Body of pancreas (tissue), 4 donors: ENCODE data around the gene AMMECR1L.

Source experiments
- POLR2A ChIP-seq, 3 donors: fragments of 450-650 bp; IDR thresholded peaks; one replicate each; pipeline ENCODE4 v1.6.1; 2016; ENCODE audit warnings: antibody characterized with exemption in 3 of 3, mild to moderate bottlenecking in 2 of 3
- TF ChIP-seq, protein P1 (sequence below), 7 experiments: fragments of 450-650 bp in 4 of 7; fragments of 200-600 bp in 3 of 7; sonication (generic) in 3 of 7; IDR thresholded peaks; one replicate each; pipeline ENCODE4 v1.5.1; 2016 to 2019; ENCODE audit warnings: antibody characterized with exemption in 7 of 7

DNA sequence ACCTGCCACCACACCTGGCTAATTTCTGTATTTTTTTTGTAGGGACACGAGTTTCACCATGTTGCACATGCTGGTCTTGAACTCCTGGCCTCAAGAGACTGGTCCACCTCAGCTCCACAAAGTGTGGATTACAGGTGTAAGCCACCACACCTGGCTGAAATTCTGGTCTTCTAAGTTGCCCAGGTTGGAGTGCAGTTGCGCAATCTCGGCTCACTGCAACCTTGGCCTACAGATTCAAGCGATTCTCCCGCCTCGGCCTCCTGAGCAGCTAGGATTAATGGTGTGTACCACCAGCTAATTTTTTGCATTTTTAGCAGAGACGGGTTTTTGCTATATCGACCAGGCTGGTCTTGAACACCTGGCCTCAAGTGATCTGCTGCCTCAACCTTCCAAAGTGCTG lies 33.4 kb downstream of the AMMECR1L start:
- no peak for TF ChIP-seq POLR2A (IDR thresholded peaks at IDR 0.05)
- TF ChIP-seq, protein P1, sequence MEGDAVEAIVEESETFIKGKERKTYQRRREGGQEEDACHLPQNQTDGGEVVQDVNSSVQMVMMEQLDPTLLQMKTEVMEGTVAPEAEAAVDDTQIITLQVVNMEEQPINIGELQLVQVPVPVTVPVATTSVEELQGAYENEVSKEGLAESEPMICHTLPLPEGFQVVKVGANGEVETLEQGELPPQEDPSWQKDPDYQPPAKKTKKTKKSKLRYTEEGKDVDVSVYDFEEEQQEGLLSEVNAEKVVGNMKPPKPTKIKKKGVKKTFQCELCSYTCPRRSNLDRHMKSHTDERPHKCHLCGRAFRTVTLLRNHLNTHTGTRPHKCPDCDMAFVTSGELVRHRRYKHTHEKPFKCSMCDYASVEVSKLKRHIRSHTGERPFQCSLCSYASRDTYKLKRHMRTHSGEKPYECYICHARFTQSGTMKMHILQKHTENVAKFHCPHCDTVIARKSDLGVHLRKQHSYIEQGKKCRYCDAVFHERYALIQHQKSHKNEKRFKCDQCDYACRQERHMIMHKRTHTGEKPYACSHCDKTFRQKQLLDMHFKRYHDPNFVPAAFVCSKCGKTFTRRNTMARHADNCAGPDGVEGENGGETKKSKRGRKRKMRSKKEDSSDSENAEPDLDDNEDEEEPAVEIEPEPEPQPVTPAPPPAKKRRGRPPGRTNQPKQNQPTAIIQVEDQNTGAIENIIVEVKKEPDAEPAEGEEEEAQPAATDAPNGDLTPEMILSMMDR (IDR thresholded peaks at IDR 0.05) = no peak
